ENCODE measurements around the gene SLC35F3.
"Not testable (repeated sequence)": the region's sequence is repeated elsewhere in the genome, so short reads cannot be mapped to it uniquely, and the experiment has no call there.

SLC35F3 gene

GRCh38 chr1:234281826-234282489 is 377.5 kb downstream of the SLC35F3 start:
- DNase-seq (ENCODE audit: low read depth in 3 of 3): no peak

DNA sequence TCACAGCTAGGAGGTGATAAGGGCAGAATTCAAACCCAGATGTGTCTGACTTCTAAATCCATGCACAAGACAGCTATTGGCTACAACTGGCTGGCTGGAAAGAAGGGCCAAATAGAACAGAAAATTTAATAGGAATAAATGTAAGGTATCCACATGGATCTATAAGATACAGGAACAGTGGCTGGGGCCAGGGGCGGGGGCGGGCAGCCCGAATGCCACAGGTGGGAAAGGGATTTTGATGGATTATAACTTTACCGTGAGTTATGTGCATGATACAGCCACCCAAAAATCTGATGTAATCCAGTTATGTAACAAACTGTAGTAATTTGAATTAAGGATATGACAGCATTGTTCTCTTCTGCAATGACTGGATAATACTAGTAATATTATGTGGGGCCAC is 381.7 kb downstream of the SLC35F3 start:
- DNase-seq (ENCODE audit: low read depth in 3 of 3): no peak

- no peak for DNase-seq (ENCODE audit: low read depth in 3 of 3)
These were observed 384.5 kb downstream of the SLC35F3 start for GRCh38 chr1:234288946-234289345.

GRCh38 chr1:234289538-234290305 is 385.2 kb downstream of the SLC35F3 start:
- no peak for DNase-seq (ENCODE audit: low read depth in 3 of 3)

GRCh38 chr1:234292011-234292410 is 387.5 kb downstream of the SLC35F3 start:
- DNase-seq (ENCODE audit: low read depth in 3 of 3): no peak

DNA sequence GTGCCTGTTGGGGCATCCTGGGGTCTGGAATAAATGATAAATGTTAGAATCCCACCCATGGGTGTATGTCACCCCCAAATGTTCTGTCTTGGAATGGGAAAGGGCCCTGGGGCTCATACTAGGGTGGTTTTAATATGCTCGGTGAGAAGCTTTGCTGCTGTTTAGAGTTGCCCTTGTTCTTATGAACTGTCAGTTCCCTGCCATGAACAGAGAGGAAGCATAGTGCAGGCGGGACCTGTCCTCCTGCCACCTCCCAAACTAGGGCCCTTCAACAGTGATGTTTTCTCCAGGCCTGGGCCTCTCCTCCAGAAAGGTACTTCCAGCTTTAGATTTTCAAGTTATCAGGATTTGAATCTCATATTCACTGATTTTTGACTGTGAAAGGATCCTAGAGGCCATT is 388.1 kb downstream of the SLC35F3 start:
- DNase-seq (ENCODE audit: low read depth in 3 of 3): no peak

- DNase-seq (ENCODE audit: low read depth in 3 of 3): no peak
These were observed 389.8 kb downstream of the SLC35F3 start for GRCh38 chr1:234294109-234294817.

- no peak for DNase-seq (ENCODE audit: low read depth in 3 of 3)
These were observed 390.6 kb downstream of the SLC35F3 start for GRCh38 chr1:234295068-234295467.

GRCh38 chr1:234295626-234296025 is 391.1 kb downstream of the SLC35F3 start:
- no peak for DNase-seq (ENCODE audit: low read depth in 3 of 3)

DNA sequence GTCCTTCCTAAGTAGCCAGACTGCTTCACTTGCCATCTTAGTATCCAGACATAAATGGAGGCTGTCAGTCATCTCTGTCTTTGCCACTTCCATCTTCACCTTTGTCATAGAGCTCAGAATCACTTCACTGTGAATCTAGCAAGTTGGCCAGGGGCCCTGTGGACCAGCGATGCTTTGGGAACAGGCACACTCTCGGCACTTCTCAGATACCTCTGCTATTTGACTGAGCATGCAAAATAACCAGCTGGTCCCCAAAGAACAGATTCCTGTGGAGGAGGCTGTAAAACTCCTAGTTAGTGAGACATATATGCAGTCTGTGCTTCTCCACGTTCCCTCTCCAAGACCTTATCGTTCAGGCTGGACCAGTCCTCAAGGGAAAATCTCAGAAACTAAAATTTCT is 392.0 kb downstream of the SLC35F3 start:
- no peak for DNase-seq (ENCODE audit: low read depth in 3 of 3)

- no peak for DNase-seq (ENCODE audit: low read depth in 3 of 3)
These were observed 393.2 kb downstream of the SLC35F3 start for GRCh38 chr1:234297668-234298067.

DNA sequence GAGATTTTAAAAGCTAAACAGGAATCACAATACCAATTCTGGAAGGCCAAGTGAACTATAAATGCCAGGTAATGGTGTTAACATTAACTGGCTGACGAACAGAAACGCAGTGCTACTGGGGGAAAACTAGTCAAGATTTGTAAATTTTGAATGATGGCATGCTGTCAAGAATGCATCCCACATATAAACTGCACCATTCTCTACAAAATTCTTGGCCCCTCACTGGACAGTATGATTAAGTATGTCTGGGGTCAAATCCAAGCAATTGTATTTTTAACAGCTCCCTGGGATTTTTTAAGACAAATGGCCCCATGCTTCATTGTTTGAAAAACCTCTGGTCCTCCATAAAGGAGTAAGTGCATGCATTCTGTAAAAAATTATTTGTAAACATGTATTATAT is 395.6 kb downstream of the SLC35F3 start:
- DNase-seq (ENCODE audit: low read depth in 3 of 3): no peak

DNA sequence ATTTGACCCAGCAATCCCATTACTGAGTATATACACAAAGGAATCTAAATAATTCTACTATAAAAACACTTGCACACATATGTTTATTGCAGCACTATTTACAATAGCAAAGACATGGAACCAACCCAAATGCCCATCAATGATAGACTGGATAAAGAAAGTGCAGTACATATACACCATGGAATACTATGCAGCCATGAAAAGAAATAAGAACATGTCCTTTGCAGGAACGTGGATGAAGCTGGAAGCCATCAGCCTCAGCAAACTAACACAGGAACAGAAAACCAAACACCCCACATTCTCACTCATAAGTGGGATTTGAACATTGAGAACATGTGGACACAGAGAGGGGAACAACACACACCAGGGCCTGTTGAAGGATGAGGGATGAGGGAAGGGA is 397.2 kb downstream of the SLC35F3 start:
- DNase-seq (ENCODE audit: low read depth in 3 of 3): not testable (repeated sequence)

DNA sequence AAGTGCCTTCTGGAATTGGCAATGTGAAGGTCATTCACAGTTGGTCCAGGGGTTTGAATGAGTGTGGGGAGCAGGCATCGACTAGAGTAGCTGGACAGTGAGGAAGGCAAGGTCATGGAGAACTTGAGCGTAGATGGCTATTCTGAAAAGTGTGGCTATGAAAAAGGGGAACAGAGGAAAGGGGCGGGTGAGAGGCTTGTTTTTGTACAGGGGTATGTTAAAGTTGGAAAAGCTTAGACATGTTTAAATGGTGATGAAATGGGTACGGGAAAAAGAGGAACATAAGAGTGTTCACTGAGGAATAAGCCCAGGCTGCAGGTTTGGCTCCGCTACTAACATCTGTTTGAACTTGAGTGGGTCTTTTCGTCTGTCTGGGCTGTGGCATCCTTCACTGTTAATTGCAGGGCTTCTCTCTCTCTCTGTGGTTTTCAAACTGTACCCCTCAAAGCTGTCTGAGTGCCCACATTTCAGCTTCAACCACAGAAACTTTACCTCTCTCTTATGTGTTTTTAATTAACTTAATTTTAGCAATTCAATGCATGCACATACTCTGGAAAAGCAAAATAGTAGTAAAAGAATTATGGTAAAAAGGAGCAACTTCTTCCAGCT is 398.0 kb downstream of the SLC35F3 start:
- DNase-seq (ENCODE audit: low read depth in 3 of 3): no peak

DNA sequence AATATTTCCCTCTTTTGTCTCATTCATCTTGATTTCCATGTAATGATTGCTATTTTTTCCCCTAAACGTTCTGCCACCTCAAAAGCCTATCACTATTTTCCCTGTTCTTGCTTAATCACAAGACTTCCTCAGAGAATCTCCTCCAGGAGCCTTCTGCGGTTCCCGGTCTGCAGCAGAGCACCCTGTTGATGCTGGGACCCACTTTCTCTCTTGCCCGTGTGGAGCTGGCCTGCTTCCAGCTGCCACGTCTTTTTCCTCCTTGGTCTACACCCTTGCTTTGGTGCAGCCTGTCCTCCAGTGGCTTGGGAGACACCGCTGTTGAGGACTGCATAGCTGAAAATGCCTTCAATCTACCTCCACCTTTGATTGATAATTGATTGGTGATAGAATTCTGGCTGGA is 398.8 kb downstream of the SLC35F3 start:
- DNase-seq (ENCODE audit: low read depth in 3 of 3): no peak

DNA sequence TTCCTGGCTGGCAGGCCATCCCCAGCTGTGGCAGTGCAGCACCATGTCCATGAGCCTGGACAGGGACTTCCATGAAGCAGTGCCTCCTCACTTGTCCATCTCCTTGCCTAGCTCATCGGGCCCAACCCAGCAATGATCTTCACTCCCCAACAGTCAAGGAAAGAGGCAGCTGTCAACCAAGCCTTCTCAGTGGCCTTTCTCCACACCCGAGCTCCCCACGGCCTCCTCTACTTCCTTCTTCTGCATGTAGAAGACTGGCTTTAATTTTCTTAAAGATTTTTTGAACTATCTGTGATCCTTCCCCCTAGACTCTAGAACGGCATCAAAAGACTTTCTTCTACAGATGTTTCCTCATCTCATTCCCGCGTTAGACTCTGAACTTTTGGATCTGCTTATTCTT is 403.2 kb downstream of the SLC35F3 start:
- no peak for DNase-seq (ENCODE audit: low read depth in 3 of 3)

- no peak for DNase-seq (ENCODE audit: low read depth in 3 of 3)
These were observed 404.7 kb downstream of the SLC35F3 start for GRCh38 chr1:234309243-234309597.

- peak; percentile 48 to 67 (median 62) for DNase-seq (ENCODE audit: low read depth in 3 of 3)
These were observed 405.4 kb downstream of the SLC35F3 start for GRCh38 chr1:234309598-234310459.

DNA sequence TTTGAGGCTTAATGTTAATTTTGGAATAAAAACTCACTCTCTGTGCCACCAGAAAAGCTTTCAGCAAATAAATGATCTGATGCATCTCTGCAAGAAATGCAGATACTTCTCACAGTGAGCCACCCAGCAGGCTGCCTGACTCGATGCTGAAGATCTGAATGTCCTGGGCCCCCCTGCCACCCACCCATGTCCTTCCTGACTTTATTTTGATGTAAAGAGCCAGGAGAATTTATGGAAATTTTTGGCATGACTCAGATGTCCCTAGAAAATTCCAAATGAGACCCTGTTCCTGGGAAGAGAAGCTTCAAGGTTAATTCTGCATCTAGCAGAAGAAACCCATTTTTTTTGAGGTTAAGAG is 406.0 kb downstream of the SLC35F3 start:
- no peak for DNase-seq (ENCODE audit: low read depth in 3 of 3)

- no peak for DNase-seq (ENCODE audit: low read depth in 3 of 3)
These were observed 406.9 kb downstream of the SLC35F3 start for GRCh38 chr1:234311414-234311813.

DNA sequence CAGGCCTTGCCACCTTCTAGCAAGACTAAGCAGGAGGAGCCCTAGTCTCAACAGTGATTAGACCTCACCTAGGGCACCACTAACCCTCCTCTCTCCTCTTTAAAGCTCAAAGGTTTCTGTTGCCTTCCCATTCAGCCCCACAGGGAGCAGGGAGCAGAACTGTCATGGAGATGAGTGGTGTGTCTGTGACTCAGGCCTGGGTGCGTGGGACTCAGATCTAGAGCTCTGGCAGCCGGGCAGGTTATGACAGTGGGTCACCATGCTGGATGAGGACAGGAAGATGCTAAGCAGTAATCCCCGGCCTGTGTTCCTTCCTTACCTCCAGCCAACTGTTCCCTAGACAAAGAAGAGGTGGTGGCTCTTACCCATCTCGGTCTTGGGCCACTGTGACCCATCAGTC is 408.7 kb downstream of the SLC35F3 start:
- DNase-seq (ENCODE audit: low read depth in 3 of 3): no peak

GRCh38 chr1:234315091-234315541 is 410.6 kb downstream of the SLC35F3 start:
- no peak for DNase-seq (ENCODE audit: low read depth in 3 of 3)

Data from stimulated activated CD4-positive, alpha-beta T cell treated with anti-CD3 and anti-CD28 coated beads, TNF-alpha, amount 100 ng/mL, for 24 hours (primary cell).